Central memory CD8-positive, alpha-beta T cell (primary cell): ENCODE data around the gene KNTC1.
"Not testable (repeated sequence)": the region's sequence is repeated elsewhere in the genome, so short reads cannot be mapped to it uniquely, and the experiment has no call there.

ENCODE experiments used
- ATAC-seq: fragments of 150-1000 bp; cut with Tn5 transposase; replicated peaks from 2 replicates; pipeline ENCODE4 v1.10.0; 2022; ENCODE audit warnings: mild to moderate bottlenecking, moderate FRiP score, moderate number of reproducible peaks; ENCODE audit not compliant: poor library complexity, severe bottlenecking; ENCODE audit errors: extremely low read depth
- DNase-seq, 2 donors: peaks; one replicate each; pipeline ENCODE4 v3.0.0; 2021; ENCODE audit warnings: low spot score in 2 of 2
- H3K27ac Mint-ChIP-seq: one replicate; pipeline ENCODE4 v1.8.0; 2022; ENCODE audit warnings: low read depth, mild to moderate bottlenecking, moderate library complexity, mixed read lengths
- H3K27me3 Mint-ChIP-seq: one replicate; pipeline ENCODE4 v1.8.0; 2022; ENCODE audit warnings: mixed read lengths
- H3K36me3 Mint-ChIP-seq: one replicate; pipeline ENCODE4 v1.8.0; 2022; ENCODE audit warnings: mild to moderate bottlenecking, moderate library complexity, mixed read lengths; ENCODE audit not compliant: insufficient read depth
- H3K4me1 Mint-ChIP-seq: one replicate; pipeline ENCODE4 v1.8.0; 2022; ENCODE audit warnings: mixed read lengths
- H3K4me3 Mint-ChIP-seq: one replicate; pipeline ENCODE4 v1.8.0; 2022; ENCODE audit warnings: mild to moderate bottlenecking, moderate library complexity, mixed read lengths
- H3K9me3 Mint-ChIP-seq: one replicate; pipeline ENCODE4 v1.8.0; 2022; ENCODE audit warnings: mixed read lengths

KNTC1 gene

DNA sequence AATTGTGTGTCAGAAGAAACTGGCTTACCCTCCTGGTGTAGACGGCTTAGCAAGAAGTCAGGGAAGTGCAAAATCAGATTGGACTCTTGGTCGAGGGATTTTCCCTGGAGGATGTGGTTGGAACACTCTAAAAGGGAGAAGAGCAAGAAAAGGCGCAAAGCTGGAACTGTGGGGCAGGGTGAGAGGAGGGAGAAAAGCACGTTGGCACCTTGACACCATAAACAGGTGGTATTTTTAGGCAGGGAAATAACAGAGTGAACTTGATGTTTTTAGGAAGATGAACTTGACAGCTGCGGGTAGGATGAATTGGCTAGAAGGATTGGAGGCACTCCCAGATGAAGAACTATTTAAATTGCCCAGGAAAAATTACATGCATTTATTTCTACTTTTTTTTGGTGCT, 108.4 kb downstream of the KNTC1 start:
- DNase-seq (no peak), ATAC-seq (no peak)
- Mint-ChIP-seq H3K27me3 (no peaks in the 10 kb centered on the region), H3K27ac (no peak overlapping the region), H3K4me1 (no peaks in the 10 kb centered on the region), H3K9me3 (no peaks in the 10 kb centered on the region), H3K4me3 (no peak overlapping the region), H3K36me3 (no peaks in the 10 kb centered on the region)

DNA sequence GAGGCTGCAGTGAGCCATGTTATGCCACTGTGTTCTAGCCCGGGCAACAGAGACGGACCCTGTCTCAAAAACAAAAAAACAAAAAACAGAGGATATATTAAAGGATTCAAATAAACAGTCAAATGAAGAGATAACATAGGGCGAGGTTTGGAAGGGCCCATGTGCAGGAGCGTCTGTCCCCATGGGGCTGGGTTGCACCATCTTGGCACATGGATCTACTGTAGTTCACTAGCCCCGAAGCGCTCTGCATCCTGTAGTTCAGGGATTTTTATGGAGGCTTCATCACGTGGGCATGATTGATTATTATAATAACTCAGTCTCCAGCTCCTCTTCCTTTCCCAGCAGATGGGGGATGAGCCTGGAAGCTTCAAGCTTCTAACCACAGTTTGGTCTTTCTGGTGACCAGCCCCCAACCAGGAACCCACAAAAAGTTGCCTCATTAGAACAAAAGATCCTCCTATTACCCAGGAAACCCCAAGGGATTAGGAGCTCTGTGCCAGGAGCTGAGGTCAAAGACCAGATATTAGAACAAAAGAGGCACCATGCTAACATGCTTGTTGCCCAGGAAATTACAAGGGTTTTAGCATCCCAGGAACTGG, 116.3 kb downstream of the KNTC1 start:
- no peaks in the 10 kb centered on the region for H3K4me1 Mint-ChIP-seq
- no peak for DNase-seq
- ATAC-seq, result no peak
- H3K4me3 Mint-ChIP-seq, result no peak overlapping the region
- H3K9me3 Mint-ChIP-seq, result no peaks in the 10 kb centered on the region
- H3K27me3 Mint-ChIP-seq, result no peaks in the 10 kb centered on the region
- H3K27ac Mint-ChIP-seq, result no peak overlapping the region
- H3K36me3 Mint-ChIP-seq, result peaks cover 1% of the 10 kb centered on the region

DNA sequence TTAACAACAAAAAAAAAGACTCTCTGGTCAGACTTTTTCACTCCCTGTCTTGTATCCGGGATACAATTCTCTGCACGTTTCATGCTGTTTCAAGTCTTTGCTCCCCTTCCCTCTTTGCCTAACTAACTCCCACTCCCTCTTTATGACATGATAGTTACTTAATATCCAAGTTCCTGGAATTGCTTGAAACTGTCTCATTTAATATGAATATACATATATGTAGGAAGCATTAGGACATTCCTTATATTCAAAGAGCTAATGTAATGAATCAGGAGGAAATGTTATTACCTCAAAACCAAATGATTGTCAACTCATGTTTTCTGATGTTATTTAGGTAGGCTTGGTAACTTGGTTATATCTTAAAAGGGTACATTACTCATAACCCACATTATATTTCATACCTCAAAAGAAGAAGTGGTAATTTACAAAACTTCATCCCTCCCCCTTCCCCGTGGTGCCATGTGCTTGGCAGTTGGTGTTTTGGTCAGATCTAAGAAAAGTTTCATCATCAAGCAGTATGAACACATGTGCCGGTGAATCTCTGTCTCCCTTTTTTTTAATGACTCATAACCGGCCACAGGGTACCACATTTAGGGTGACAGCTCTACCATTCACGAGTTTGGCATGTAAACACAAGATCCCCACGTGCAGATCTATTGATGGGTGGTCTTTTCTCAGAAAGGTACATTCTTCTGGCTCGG, 119.6 kb downstream of the KNTC1 start:
- no peaks in the 10 kb centered on the region for H3K27me3 Mint-ChIP-seq
- ATAC-seq, result peak; percentile 56
- DNase-seq, result no peak
- no peaks in the 10 kb centered on the region for H3K36me3 Mint-ChIP-seq
- no peaks in the 10 kb centered on the region for H3K9me3 Mint-ChIP-seq
- no peaks in the 10 kb centered on the region for H3K4me1 Mint-ChIP-seq
- H3K4me3 Mint-ChIP-seq, result no peak overlapping the region
- H3K27ac Mint-ChIP-seq, result no peak overlapping the region

DNA sequence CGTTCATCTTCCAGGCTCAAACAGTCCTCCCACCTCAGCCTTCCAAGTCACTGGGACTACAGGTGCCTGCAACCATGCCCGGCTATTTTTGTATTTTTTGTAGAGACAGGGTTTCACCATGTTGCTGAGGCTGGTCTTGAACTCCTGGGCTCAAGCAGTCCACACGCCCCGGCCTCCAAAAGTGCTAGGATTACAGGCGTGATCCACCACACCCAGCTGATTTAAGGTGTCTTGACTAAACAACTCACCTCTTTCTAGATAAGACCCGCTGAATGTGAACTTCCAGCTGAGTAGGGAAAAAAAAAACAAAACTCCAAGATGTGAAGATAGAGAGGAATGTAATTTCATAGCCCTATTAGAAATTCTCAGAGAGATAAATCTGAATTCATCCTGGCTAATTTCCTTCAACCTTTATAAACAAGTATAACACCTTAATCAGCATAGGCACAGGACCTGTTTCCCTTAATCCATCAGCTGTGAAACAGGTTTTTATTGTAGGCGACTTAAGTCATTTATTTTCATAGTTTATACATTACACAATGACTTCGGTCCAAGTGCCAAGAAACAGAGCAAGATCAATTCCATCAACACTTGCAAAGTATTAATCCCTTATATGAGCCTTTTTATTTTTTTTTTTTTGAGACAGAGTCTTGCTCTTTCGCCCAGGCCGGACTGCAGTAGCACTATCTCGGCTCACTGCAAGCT, 124.6 kb downstream of the KNTC1 start:
- H3K9me3 Mint-ChIP-seq, result no peaks in the 10 kb centered on the region
- DNase-seq (no peak), ATAC-seq (no peak)
- no peaks in the 10 kb centered on the region for H3K27me3 Mint-ChIP-seq
- H3K4me3 Mint-ChIP-seq, result no peak overlapping the region
- no peaks in the 10 kb centered on the region for H3K36me3 Mint-ChIP-seq
- H3K4me1 Mint-ChIP-seq, result no peaks in the 10 kb centered on the region
- H3K27ac Mint-ChIP-seq, result no peak overlapping the region

DNA sequence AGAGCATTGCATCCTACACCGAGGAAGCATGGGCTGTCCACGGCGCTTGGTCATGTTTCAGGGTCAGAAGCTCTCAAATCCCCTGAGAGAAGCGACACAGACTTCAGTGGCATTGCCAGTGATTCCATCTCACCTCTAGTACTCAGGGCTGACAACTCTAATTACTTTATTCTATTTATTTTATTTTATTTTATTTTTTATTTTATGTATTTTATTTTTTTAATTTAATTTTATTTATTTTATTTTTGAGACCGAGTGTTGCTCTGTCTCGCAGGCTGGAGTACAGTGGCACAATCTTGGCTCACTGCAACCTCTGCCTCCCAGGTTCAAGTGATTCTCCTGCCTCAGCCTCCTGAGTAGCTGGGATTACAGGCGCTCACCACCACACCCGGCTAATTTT, 126.2 kb downstream of the KNTC1 start:
- H3K4me1 Mint-ChIP-seq, ATAC-seq, H3K9me3 Mint-ChIP-seq, H3K4me3 Mint-ChIP-seq, H3K27ac Mint-ChIP-seq, H3K36me3 Mint-ChIP-seq, DNase-seq, H3K27me3 Mint-ChIP-seq: not testable (repeated sequence)

DNA sequence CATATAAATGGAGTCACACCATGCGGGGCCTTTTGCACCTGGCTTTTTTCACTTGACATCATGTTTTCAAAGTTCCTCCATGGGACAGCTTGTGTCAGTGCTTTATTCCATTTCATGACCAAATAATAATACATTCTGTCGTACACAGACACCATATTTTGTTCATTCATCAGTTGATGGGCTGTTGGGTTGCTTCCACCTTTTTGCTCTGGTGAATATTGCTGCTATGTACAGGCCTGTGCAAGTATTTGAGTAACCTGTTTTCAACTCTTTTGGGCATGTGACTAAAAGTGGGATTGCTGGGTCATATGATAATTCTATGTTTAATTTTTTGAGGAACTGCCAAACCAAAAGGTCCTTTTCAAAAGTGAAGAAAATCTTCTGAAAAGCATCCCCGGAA, 129.2 kb downstream of the KNTC1 start:
- ATAC-seq (no peak), DNase-seq (no peak)
- Mint-ChIP-seq H3K27ac (no peak overlapping the region), H3K4me1 (no peaks in the 10 kb centered on the region), H3K36me3 (no peaks in the 10 kb centered on the region), H3K27me3 (no peaks in the 10 kb centered on the region), H3K9me3 (no peaks in the 10 kb centered on the region), H3K4me3 (no peak overlapping the region)

DNA sequence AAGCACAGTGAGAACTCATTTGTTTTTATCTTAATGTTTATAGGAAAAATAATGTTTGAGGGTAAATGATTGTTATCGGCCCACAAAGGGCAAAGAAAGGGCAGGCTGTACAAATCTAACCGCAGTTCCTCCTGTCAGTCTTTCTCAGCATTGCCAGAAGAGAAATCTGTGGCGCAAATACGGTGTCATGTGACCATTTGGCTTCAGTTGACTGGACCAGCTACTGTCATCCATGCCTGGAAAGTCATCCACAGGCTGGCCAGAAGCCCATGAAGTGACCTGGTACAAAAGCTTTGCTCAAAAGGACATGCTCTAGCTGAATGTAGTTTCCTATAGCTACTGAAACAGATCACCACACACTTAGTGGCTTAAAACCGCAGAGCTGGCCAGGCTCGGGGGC, 132.5 kb downstream of the KNTC1 start:
- no peak overlapping the region for H3K4me3 Mint-ChIP-seq
- DNase-seq, result no peak

DNA sequence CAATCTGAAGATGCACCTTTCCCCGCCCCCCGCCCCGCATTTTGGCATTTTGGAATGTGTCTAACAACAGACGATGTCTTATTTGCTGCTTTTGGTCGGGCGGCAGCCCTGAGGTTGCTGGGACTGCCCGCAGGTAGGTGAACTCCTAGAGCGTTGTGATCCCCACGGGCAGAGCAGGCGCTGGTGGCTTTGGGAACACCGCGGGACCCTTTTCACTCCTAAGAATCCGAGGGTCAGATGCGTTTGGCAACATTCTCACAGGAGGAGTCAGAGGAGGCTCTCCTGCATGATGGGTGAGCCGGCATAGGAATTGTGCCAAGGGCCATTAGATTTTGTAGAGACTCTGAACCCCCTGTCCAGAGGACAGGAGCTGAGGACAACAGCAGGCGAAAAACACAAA, 134.2 kb downstream of the KNTC1 start:
- Mint-ChIP-seq H3K4me3 (no peak overlapping the region), H3K36me3 (no peaks in the 10 kb centered on the region), H3K9me3 (no peaks in the 10 kb centered on the region), H3K27me3 (no peaks in the 10 kb centered on the region), H3K27ac (no peak overlapping the region), H3K4me1 (no peaks in the 10 kb centered on the region)
- no peak for DNase-seq
- no peak for ATAC-seq

More for the DNA sequence above, 132.5 kb downstream of the KNTC1 start:
- Mint-ChIP-seq H3K27me3 (no peaks in the 10 kb centered on the region), H3K36me3 (no peaks in the 10 kb centered on the region), H3K27ac (no peak overlapping the region), H3K9me3 (no peaks in the 10 kb centered on the region), H3K4me1 (no peaks in the 10 kb centered on the region)
- no peak for ATAC-seq

DNA sequence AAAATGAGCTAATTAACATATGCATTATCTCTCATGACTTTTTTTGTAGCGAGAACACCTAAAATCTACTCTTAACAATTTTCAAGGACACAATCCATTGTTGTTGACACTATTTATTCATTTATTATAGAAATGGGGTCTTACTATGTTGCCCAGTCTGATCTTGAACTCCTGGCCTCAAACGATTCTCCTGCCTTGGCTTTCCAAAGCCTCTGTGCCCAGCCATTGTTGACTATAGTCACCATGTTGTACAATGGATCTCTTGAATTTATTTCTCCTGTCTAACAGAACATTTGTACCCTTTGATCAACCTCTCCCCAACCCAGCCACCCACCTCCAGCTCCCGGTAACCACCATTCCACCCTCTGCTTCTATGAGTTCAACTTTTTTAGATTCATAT, 134.9 kb downstream of the KNTC1 start:
- DNase-seq, result no peak
- no peaks in the 10 kb centered on the region for H3K36me3 Mint-ChIP-seq
- H3K9me3 Mint-ChIP-seq, result no peaks in the 10 kb centered on the region
- H3K27me3 Mint-ChIP-seq, result no peaks in the 10 kb centered on the region
- H3K27ac Mint-ChIP-seq, result no peak overlapping the region
- no peak for ATAC-seq
- no peak overlapping the region for H3K4me3 Mint-ChIP-seq
- no peaks in the 10 kb centered on the region for H3K4me1 Mint-ChIP-seq

DNA sequence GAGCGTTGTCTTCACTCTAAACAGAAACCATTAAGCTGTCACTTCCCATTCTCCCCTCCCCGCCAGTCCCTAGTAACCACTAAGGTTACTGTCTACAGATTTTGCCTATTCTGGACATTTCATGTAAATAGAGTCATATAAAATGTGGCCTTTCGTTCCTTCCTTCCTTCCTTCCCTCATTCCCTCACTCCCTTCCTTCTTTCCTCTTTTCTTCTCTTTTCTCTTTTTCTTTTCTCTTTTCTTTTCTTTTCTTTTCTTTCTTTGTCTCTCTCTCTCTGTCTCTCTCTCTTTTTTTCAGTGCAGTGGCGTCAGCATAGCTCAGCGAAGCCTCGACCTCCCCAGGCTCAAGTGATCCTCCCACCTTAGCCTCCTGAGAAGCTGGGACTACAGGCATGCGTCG, 138.3 kb downstream of the KNTC1 start:
- ATAC-seq (no peak), DNase-seq (no peak)
- Mint-ChIP-seq H3K9me3 (no peaks in the 10 kb centered on the region), H3K27me3 (no peaks in the 10 kb centered on the region), H3K4me1 (no peaks in the 10 kb centered on the region), H3K36me3 (no peaks in the 10 kb centered on the region), H3K4me3 (no peak overlapping the region), H3K27ac (no peak overlapping the region)

DNA sequence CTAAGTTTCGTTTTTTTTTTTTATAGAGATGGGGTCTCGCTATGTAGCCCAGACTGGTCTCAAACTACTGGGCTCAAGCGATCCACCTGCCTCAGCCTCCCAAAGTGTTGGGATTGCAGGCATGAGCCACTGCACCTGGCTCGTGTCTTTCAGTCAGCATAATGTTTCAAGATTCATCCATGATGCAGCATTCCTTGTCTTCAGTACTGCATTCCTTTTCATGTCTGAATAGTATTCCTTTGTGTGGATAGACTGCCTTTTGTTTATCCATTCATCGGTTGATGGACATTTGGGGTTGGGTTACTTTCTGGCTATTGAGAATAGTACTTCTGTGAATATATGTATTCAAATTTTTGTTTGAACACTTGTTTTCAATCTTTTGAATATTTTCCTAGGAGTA, 138.7 kb downstream of the KNTC1 start:
- DNase-seq, result no peak
- Mint-ChIP-seq H3K27ac (no peak overlapping the region), H3K27me3 (no peaks in the 10 kb centered on the region), H3K4me1 (no peaks in the 10 kb centered on the region), H3K36me3 (no peaks in the 10 kb centered on the region), H3K9me3 (no peaks in the 10 kb centered on the region), H3K4me3 (no peak overlapping the region)
- no peak for ATAC-seq

DNA sequence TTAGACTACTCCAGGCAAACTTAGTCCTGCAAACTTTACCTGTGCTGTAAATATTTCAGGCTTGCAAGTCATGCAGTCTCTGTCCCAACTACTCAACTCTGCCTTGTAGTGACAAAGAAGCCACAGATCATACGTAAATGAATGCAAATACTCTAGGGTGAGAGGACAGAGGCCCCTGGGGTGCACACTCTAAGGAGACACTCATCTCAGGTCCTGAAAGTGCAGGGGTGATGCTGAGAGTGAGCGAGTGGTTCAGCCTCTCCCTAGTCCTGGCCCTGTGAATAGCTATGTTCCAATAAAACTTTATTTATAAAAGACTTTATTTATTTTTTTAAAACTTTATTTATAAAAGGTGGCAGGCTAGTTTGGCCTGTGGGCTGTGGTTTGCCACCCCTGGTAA, 141.2 kb downstream of the KNTC1 start:
- peaks cover 5% of the 10 kb centered on the region for H3K27me3 Mint-ChIP-seq
- peaks cover 5% of the 10 kb centered on the region for H3K4me1 Mint-ChIP-seq
- DNase-seq (no peak), ATAC-seq (no peak)
- no peaks in the 10 kb centered on the region for H3K36me3 Mint-ChIP-seq
- no peak overlapping the region for H3K4me3 Mint-ChIP-seq
- H3K27ac Mint-ChIP-seq, result no peak overlapping the region
- no peaks in the 10 kb centered on the region for H3K9me3 Mint-ChIP-seq

DNA sequence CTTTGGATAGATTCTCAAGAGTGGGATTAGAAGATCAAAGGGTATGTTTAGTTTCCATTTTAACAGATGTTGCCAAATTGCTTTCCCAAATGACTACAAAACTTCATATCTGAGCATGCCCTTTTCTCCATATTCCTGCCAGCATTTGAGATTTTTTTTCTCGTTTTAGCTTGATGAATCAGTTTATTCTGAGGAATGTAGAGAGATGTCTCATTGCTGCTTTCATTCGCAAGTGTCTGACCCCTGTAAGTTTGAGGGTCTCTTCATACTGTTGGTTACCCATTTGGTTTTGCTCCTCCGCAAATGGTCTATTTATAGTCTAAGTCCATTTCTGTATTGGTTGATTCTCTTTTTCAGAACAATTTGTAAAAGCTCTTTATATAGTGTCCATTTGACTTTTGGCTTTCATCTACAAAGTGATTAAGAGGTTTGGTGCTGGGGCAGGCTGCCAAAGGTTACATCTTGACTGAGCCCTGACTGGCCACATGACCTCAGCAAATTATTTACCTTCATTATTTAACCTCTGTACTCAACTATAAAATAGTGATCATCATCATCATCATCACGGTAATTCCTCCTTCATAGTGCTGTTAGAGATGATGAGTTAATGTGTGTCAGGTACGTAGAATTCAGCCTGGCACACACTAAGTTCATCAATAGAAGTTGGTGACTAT, 142.5 kb downstream of the KNTC1 start:
- no peak for ATAC-seq
- Mint-ChIP-seq H3K4me1 (peaks cover 5% of the 10 kb centered on the region), H3K27me3 (peaks cover 17% of the 10 kb centered on the region), H3K36me3 (no peaks in the 10 kb centered on the region), H3K27ac (no peak overlapping the region), H3K9me3 (no peaks in the 10 kb centered on the region), H3K4me3 (no peak overlapping the region)
- DNase-seq, result no peak
